HG03097 (cell line): ENCODE results near the gene IFI27L2.
"Not testable (repeated sequence)": the region's sequence is repeated elsewhere in the genome, so short reads cannot be mapped to it uniquely, and the experiment has no call there.

ENCODE experiments used
- ATAC-seq: cut with Tn5 transposase; IDR thresholded peaks from one replicate; pipeline ENCODE4 v1.9.1; 2021; ENCODE audit not compliant: unreplicated experiment, low FRiP score

Gene IFI27L2

GRCh38 chr14:94129111-94129757 lies at the start of gene IFI27L2:
Gene IFI27L2, minus strand, starts transcription at chr14:94129604. Its CDS starts 40 bp downstream, at chr14:94129564.
- ATAC-seq: peak; percentile 81

GRCh38 chr14:94177806-94178205 lies 48.4 kb upstream of the IFI27L2 start:
- no peak for ATAC-seq

GRCh38 chr14:94176808-94177207 lies 47.4 kb upstream of the IFI27L2 start:
- ATAC-seq: no peak

GRCh38 chr14:94175747-94176146 lies 46.3 kb upstream of the IFI27L2 start:
- no peak for ATAC-seq

GRCh38 chr14:94175011-94175745 lies 45.8 kb upstream of the IFI27L2 start:
- no peak for ATAC-seq

- peak; percentile 18 for ATAC-seq
Observed at GRCh38 chr14:94174604-94175010, 45.2 kb upstream of the IFI27L2 start.

GRCh38 chr14:94173885-94174603 lies 44.6 kb upstream of the IFI27L2 start, which contains the start of gene PPP4R4:
Gene PPP4R4, plus strand, starts transcription at chr14:94174322. Its CDS starts 144 bp downstream, at chr14:94174466.
- ATAC-seq: peak; percentile 83

GRCh38 chr14:94173471-94173884 lies 44.1 kb upstream of the IFI27L2 start:
- no peak for ATAC-seq

GRCh38 chr14:94172545-94172944 lies 43.1 kb upstream of the IFI27L2 start:
- ATAC-seq: no peak

- ATAC-seq: no peak
Observed at GRCh38 chr14:94171208-94171607, 41.8 kb upstream of the IFI27L2 start.

GRCh38 chr14:94170136-94170535 lies 40.7 kb upstream of the IFI27L2 start:
- ATAC-seq: no peak

GRCh38 chr14:94165744-94166143 lies 36.3 kb upstream of the IFI27L2 start:
- no peak for ATAC-seq

GRCh38 chr14:94164685-94165431 lies 35.5 kb upstream of the IFI27L2 start:
- ATAC-seq: no peak

GRCh38 chr14:94163796-94164195 lies 34.4 kb upstream of the IFI27L2 start:
- no peak for ATAC-seq

GRCh38 chr14:94162466-94162865 lies 33.1 kb upstream of the IFI27L2 start:
- ATAC-seq: no peak

GRCh38 chr14:94161981-94162380 lies 32.6 kb upstream of the IFI27L2 start:
- ATAC-seq: no peak

- ATAC-seq: no peak
Observed at GRCh38 chr14:94161058-94161457, 31.7 kb upstream of the IFI27L2 start.

- no peak for ATAC-seq
Observed at GRCh38 chr14:94158239-94158883, 29.0 kb upstream of the IFI27L2 start.

- ATAC-seq: no peak
Observed at GRCh38 chr14:94157197-94157596, 27.8 kb upstream of the IFI27L2 start.

GRCh38 chr14:94156143-94156542 lies 26.7 kb upstream of the IFI27L2 start:
- not testable (repeated sequence) for ATAC-seq
